HTR-8/SVneo (cell line): ENCODE measurements around the gene RFX1.
"Not testable (repeated sequence)": the region's sequence is repeated elsewhere in the genome, so short reads cannot be mapped to it uniquely, and the experiment has no call there.

Source experiments
- DNase-seq: peaks from one replicate; pipeline ENCODE4 v3.0.0; 2011; ENCODE audit warnings: low spot score, mixed read lengths; ENCODE audit not compliant: insufficient read length
- FAIRE-seq: peaks from 2 replicates; lab custom pipeline; 2011; peaks lifted over from hg19 to GRCh38; lab: Jason Lieb, UNC

The RFX1 gene

GRCh38 chr19:14028901-14029300 lies 22.8 kb upstream of the RFX1 start:
- no peak for DNase-seq
- FAIRE-seq: no peak

GRCh38 chr19:14027856-14028450 lies 21.8 kb upstream of the RFX1 start, which contains the start of gene RLN3:
Gene RLN3, plus strand, starts transcription at chr19:14028148. Its CDS starts 57 bp downstream, at chr19:14028205.
- DNase-seq: no peak
- FAIRE-seq: no peak

GRCh38 chr19:14026652-14027192 lies 20.6 kb upstream of the RFX1 start:
- not testable (repeated sequence) for DNase-seq, FAIRE-seq

- DNase-seq (peak; percentile 70), FAIRE-seq (peak; percentile 9)
Measured at GRCh38 chr19:14023404-14024235, 17.5 kb upstream of the RFX1 start.

- DNase-seq: no peak
- FAIRE-seq: no peak
Measured at GRCh38 chr19:14022469-14022868, 16.3 kb upstream of the RFX1 start.

- FAIRE-seq (no peak), DNase-seq (no peak)
Measured at GRCh38 chr19:14021474-14021873, 15.4 kb upstream of the RFX1 start.

- not testable (repeated sequence) for FAIRE-seq
Measured at GRCh38 chr19:14019739-14020138, 13.6 kb upstream of the RFX1 start.

GRCh38 chr19:14019100-14019499 lies 13.0 kb upstream of the RFX1 start:
- no peak for DNase-seq
- FAIRE-seq: no peak

More at GRCh38 chr19:14019739-14020138, 13.6 kb upstream of the RFX1 start:
- DNase-seq: not testable (repeated sequence)

- no peak for DNase-seq
Measured at GRCh38 chr19:14015524-14016035, 9.5 kb upstream of the RFX1 start.

GRCh38 chr19:14012378-14012915 lies 6.3 kb upstream of the RFX1 start:
- FAIRE-seq (no peak), DNase-seq (no peak)

More at GRCh38 chr19:14015524-14016035, 9.5 kb upstream of the RFX1 start:
- FAIRE-seq: no peak

- FAIRE-seq (no peak), DNase-seq (peak; percentile 83)
Measured at GRCh38 chr19:14006766-14007562, 844 bp upstream of the RFX1 start.

GRCh38 chr19:14005349-14006084 lies 603 bp downstream of the RFX1 start:
- FAIRE-seq (no peak), DNase-seq (peak; percentile 66)

GRCh38 chr19:14004619-14005348 lies 1.3 kb downstream of the RFX1 start:
- DNase-seq (no peak), FAIRE-seq (no peak)

- FAIRE-seq (no peak), DNase-seq (no peak)
Measured at GRCh38 chr19:14003251-14004055, 2.7 kb downstream of the RFX1 start.

- no peak for FAIRE-seq
- no peak for DNase-seq
Measured at GRCh38 chr19:14002571-14003250, 3.4 kb downstream of the RFX1 start.

- FAIRE-seq: no peak
- DNase-seq: no peak
Measured at GRCh38 chr19:14000691-14001375, 5.3 kb downstream of the RFX1 start.

GRCh38 chr19:13999085-13999484 lies 7.0 kb downstream of the RFX1 start:
- no peak for FAIRE-seq
- DNase-seq: no peak
